GM12865 (cell line): ENCODE measurements around the gene MAN2A1.
A peak's percentile ranks its signal among the peaks of the same experiment; 100 is the strongest.

Experiments
- DNase-seq: peaks from one replicate; pipeline ENCODE4 v3.0.0; 2010; ENCODE audit warnings: low read depth
- H3K4me3 ChIP-seq: 2 replicates; pipeline ENCODE4 v1.5.1; 2011; ENCODE audit warnings: mild to moderate bottlenecking, low read depth, low read length, control low read depth
- CTCF ChIP-seq: IDR thresholded peaks from 2 replicates; pipeline ENCODE4 v1.5.1; 2011; ENCODE audit warnings: low read length, control low read depth, low read depth, inconsistent platforms; ENCODE audit not compliant: insufficient read depth; ENCODE audit errors: missing control alignments

Gene MAN2A1

DNA sequence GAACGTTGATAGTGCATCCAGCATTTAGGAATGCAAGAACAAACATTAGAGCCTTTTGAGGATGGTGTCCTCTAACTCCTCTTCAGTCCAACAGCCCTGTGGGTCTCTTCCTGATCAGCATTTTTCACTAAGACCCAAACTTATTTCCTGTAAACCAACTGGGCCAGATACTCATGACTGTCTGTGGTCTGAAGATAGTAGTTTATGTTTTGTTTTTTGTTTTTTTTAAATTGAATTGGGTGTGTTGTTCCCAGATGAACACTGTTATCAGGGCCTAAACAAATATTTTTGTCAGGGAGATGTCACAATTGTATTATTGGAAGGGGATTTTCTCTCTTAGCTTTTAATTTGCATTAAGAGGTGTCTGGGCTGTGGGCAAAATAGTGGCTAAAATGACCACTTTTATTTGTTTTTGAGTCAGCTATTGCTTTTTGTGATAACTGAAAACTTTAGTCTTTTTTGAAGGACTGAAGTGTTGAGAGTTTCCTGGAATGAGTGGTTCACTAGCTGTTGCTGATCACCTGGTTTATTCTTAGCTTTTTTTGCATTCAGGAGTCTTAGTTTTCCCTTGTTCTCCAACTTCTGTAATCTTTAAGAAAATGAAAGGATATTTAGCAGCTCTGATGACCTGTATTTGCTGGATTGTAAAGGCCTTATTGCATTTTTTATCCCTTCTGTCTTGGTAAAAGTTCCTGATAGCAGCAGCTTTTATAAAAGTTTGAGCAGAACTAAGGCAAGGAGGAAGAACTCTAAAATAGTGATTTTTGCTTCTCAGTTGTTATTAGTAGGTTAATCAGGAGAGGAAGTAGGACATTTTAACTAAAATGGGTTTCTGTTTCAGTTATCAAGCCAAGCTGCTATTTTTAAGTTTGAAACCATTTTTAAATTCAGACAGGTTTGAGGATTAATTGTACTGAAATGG lies 5.5 kb downstream of the MAN2A1 start:
- peak overlapping the region; percentile 32 for H3K4me3 ChIP-seq
- peak; percentile 78 for DNase-seq
- no peak for TF ChIP-seq CTCF

GRCh38 chr5:109697339-109697738 lies 7.6 kb downstream of the MAN2A1 start:
- no peak for DNase-seq
- H3K4me3 ChIP-seq = no peak overlapping the region
- TF ChIP-seq CTCF = no peak

DNA sequence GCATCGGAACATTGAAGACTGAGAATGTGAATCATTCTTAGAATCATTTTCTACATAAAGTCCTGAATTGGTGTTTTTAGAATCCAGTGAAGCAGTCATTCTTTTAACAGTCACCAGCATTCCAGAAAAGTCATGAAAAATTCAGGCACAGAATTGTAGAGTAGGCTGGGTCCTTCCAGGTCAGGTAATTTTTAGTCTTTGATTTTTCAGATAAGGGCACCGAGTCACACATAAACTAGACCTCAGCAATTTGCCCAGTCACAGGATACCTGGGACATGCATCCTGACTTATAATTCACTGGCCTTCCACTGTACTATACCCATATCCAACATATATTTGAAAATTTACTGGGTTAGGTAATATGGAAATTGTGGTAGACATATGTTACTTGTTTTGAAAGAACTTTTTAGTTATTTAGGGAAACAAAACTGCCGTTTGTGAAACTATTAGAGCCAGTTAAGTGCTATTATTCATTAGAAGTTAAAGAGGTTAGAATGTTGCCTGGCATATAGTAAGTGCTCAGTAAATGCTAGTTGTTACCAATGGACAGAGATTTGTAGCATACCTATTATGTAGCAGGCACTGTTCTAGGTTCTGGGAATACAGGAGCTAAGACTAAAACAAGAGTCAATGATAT lies 10.9 kb downstream of the MAN2A1 start:
- no peak overlapping the region for H3K4me3 ChIP-seq
- no peak for DNase-seq
- TF ChIP-seq CTCF = no peak

GRCh38 chr5:109701252-109701651 lies 11.5 kb downstream of the MAN2A1 start:
- TF ChIP-seq CTCF = no peak
- no peak overlapping the region for H3K4me3 ChIP-seq

DNA sequence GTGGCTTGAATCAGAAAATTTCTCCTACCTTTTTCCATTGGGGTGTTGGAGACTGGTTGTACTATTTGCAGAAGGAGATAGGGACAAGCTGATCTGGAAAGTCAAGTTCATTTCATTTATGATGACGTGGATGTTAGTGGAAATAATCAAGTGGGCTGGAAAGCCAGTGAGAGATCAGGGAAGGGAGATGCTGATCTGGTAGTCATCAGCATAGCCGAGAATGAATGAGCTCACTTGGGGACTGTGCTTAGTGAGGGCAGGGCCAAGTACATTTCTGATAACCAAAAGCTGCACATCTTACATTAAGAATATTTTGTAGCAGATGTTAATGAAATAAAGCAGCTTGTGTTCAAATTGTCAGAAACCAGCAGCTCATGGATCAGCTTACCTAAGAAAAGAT lies 12.1 kb downstream of the MAN2A1 start:
- no peak for TF ChIP-seq CTCF
- DNase-seq = no peak
- H3K4me3 ChIP-seq = no peak overlapping the region

More at GRCh38 chr5:109701252-109701651, 11.5 kb downstream of the MAN2A1 start:
- no peak for DNase-seq

- TF ChIP-seq CTCF = no peak
- no peak overlapping the region for H3K4me3 ChIP-seq
- DNase-seq = no peak
Measured at GRCh38 chr5:109703166-109703565, 13.4 kb downstream of the MAN2A1 start.
